DND-41 (cell line): Measurements from ENCODE around the gene MKRN3.
"Not testable (repeated sequence)": the region's sequence is repeated elsewhere in the genome, so short reads cannot be mapped to it uniquely, and the experiment has no call there.

Experiments
- ATAC-seq: fragments of 200-7000 bp; cut with Tn5 transposase; 3 replicates; pipeline ENCODE4 v1.9.1; 2021; ENCODE audit warnings: low read depth; ENCODE audit not compliant: insufficient read depth
- DNase-seq: peaks from one replicate; pipeline ENCODE4 v3.0.0-alpha.2; 2020
- H2AFZ ChIP-seq: 2 replicates; pipeline ENCODE4 v1.6.0; 2012; ENCODE audit warnings: low read depth, low read length
- H3K27ac ChIP-seq: 2 replicates; pipeline ENCODE4 v1.5.1; 2012; ENCODE audit warnings: low read length, inconsistent platforms
- H3K27me3 ChIP-seq: fragments of 200-600 bp; sonication (generic); 2 replicates; pipeline ENCODE4 v1.6.0; 2012; ENCODE audit warnings: low read length, mild to moderate bottlenecking, inconsistent platforms; ENCODE audit not compliant: insufficient read depth, poor library complexity
- H3K36me3 ChIP-seq: 2 replicates; pipeline ENCODE4 v1.5.1; 2012; ENCODE audit warnings: low read length, inconsistent platforms; ENCODE audit not compliant: insufficient read depth
- H3K4me1 ChIP-seq: 2 replicates; pipeline ENCODE4 v1.5.1; 2012; ENCODE audit warnings: mild to moderate bottlenecking, low read length; ENCODE audit not compliant: insufficient read depth
- H3K4me2 ChIP-seq: 2 replicates; pipeline ENCODE4 v1.6.0; 2012; ENCODE audit warnings: mild to moderate bottlenecking, moderate library complexity, low read length, inconsistent platforms; ENCODE audit not compliant: insufficient read depth
- H3K4me3 ChIP-seq, 2 experiments: fragments of 200-600 bp in 1 of 2; shearing (Covaris generic) in 1 of 2; 2 replicates each; pipeline ENCODE4 v1.5.1; 2012 to 2016; ENCODE audit warnings: inconsistent platforms in 2 of 2, low read length in 2 of 2, mild to moderate bottlenecking in 2 of 2, low read depth in 1 of 2, moderate library complexity in 1 of 2
- H3K79me2 ChIP-seq: 2 replicates; pipeline ENCODE4 v1.6.0; 2012; ENCODE audit warnings: low read length, inconsistent platforms; ENCODE audit not compliant: insufficient read depth
- H3K9ac ChIP-seq: 2 replicates; pipeline ENCODE4 v1.6.0; 2012; ENCODE audit warnings: low read depth, mild to moderate bottlenecking, inconsistent platforms, low read length, moderate library complexity
- H3K9me3 ChIP-seq: 2 replicates; pipeline ENCODE4 v1.5.1; 2012; ENCODE audit warnings: low read length, moderate library complexity, mild to moderate bottlenecking, inconsistent platforms; ENCODE audit not compliant: insufficient read depth, severe bottlenecking
- H4K20me1 ChIP-seq: 2 replicates; pipeline ENCODE4 v1.6.0; 2012; ENCODE audit warnings: low read length; ENCODE audit not compliant: insufficient read depth
- EZH2 ChIP-seq: IDR thresholded peaks from 3 replicates; pipeline ENCODE4 v1.6.1; 2012; ENCODE audit warnings: borderline replicate concordance, low read depth, mild to moderate bottlenecking, moderate library complexity, low read length, inconsistent platforms; ENCODE audit not compliant: severe bottlenecking
- TF ChIP-seq, protein P1 (sequence below): IDR thresholded peaks from 2 replicates; pipeline ENCODE4 v1.5.1; 2012; ENCODE audit warnings: borderline replicate concordance, low read length, moderate library complexity, mild to moderate bottlenecking; ENCODE audit not compliant: poor library complexity, severe bottlenecking; ENCODE audit errors: extremely low read depth

MKRN3 gene

DNA sequence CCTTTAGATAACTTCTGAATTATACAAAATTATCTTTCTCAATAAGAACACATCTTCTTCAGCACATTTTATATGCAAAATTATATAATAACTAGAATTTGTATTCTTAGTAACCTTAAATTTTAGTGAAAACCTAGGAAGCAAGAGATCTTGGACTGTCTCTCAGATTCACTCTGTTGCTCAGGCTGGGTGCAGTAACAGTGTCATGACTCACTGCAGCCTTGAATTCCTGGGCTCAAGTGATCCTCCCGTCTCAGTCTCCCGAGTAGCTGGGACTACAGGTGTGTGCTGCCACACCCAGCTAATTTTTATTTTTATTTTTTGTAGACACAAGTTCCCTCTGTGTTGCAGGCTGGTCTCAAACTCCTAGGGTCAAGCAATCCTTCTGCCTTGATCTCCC is 29.9 kb downstream of the MKRN3 start:
- Histone ChIP-seq H3K27ac (no peak overlapping the region), H3K4me2 (no peak overlapping the region), H3K9ac (no peak overlapping the region), H2AFZ (no peak overlapping the region), H3K4me1 (no peaks in the 10 kb centered on the region), H3K27me3 (no peaks in the 10 kb centered on the region), H4K20me1 (no peaks in the 10 kb centered on the region), H3K4me3 (no peak overlapping the region), H3K9me3 (no peaks in the 10 kb centered on the region), H3K79me2 (no peaks in the 10 kb centered on the region), H3K36me3 (no peaks in the 10 kb centered on the region)
- TF ChIP-seq, protein P1, sequence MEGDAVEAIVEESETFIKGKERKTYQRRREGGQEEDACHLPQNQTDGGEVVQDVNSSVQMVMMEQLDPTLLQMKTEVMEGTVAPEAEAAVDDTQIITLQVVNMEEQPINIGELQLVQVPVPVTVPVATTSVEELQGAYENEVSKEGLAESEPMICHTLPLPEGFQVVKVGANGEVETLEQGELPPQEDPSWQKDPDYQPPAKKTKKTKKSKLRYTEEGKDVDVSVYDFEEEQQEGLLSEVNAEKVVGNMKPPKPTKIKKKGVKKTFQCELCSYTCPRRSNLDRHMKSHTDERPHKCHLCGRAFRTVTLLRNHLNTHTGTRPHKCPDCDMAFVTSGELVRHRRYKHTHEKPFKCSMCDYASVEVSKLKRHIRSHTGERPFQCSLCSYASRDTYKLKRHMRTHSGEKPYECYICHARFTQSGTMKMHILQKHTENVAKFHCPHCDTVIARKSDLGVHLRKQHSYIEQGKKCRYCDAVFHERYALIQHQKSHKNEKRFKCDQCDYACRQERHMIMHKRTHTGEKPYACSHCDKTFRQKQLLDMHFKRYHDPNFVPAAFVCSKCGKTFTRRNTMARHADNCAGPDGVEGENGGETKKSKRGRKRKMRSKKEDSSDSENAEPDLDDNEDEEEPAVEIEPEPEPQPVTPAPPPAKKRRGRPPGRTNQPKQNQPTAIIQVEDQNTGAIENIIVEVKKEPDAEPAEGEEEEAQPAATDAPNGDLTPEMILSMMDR, result no peak
- TF ChIP-seq EZH2, result no peak
- no peak for DNase-seq
- no peak for ATAC-seq

DNA sequence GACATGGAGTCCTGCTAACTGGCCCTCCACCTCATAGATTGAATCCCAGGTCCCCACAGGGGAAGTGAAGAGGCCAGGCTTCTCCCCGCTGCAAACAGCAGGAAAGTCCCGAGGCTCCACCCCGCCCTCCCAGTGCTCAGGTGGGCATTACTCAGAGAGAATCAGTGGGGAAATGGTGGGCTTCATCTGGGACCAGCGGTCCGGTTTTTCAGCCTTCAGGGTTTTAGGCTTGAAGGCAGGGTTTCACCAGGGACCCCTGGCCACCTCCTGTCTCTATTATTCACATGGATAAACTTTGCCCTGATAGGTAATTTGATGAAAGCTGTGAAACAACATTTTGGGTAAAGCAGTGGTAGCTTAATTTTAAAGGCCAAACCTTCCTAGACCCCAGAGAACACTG is 31.3 kb downstream of the MKRN3 start:
- Histone ChIP-seq H2AFZ (no peak overlapping the region), H3K27me3 (no peaks in the 10 kb centered on the region), H3K36me3 (no peaks in the 10 kb centered on the region), H3K4me1 (no peaks in the 10 kb centered on the region), H3K4me2 (no peak overlapping the region), H3K9ac (no peak overlapping the region), H3K27ac (no peak overlapping the region), H4K20me1 (no peaks in the 10 kb centered on the region), H3K4me3 (no peak overlapping the region), H3K79me2 (no peaks in the 10 kb centered on the region), H3K9me3 (no peaks in the 10 kb centered on the region)
- ATAC-seq (no peak), DNase-seq (no peak)
- no peak for TF ChIP-seq EZH2
- TF ChIP-seq, protein P1, result no peak

DNA sequence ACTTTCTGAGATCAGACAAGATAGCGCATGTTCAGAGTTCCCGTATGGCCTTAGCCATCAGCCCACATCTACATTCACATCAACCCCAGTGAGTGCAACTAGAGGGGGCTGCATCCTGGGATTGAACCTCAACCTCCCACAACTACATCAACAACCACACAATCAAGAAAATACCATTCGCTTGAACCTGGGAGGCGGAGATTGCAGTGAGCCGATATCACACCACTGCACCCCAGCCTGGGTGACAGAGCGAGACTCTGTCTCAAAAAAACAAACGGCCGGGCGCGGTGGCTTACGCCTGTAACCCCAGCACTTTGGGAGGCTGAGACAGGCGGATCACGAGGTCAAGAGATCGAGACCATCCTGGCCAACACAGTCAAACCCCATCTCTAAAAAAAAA is 31.8 kb downstream of the MKRN3 start:
- H3K27ac ChIP-seq, H3K79me2 ChIP-seq, DNase-seq, H3K4me2 ChIP-seq, H3K36me3 ChIP-seq, H3K4me1 ChIP-seq, H2AFZ ChIP-seq, H3K9ac ChIP-seq, H4K20me1 ChIP-seq, ATAC-seq, H3K4me3 ChIP-seq, H3K27me3 ChIP-seq, H3K9me3 ChIP-seq: not testable (repeated sequence)

DNA sequence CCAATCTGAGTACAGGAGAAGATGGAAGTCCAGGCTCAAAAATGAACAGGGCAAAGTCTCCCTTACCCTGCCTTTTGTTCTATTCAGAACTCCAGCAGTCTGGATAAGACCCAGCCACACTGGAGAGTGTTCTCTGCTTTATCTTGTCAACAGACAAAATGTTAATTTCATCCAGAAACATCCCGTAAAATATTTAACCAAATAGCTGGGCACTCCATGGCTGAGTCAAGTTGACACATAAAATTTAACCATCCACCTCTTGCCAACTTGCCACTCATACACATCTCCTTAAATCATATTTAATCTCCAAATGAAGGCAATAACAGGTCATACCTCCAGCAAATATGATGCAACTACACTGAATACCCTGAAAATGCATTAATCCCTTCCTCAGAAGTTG is 33.6 kb downstream of the MKRN3 start:
- no peak overlapping the region for H2AFZ ChIP-seq
- no peaks in the 10 kb centered on the region for H3K9me3 ChIP-seq
- H4K20me1 ChIP-seq, result no peaks in the 10 kb centered on the region
- no peak overlapping the region for H3K27ac ChIP-seq
- H3K9ac ChIP-seq, result no peak overlapping the region
- H3K4me1 ChIP-seq, result no peaks in the 10 kb centered on the region
- no peaks in the 10 kb centered on the region for H3K36me3 ChIP-seq
- H3K27me3 ChIP-seq, result no peaks in the 10 kb centered on the region
- no peaks in the 10 kb centered on the region for H3K79me2 ChIP-seq
- no peak overlapping the region for H3K4me3 ChIP-seq
- no peak for ATAC-seq
- H3K4me2 ChIP-seq, result no peak overlapping the region
- TF ChIP-seq, protein P1, result no peak
- no peak for TF ChIP-seq EZH2
- no peak for DNase-seq
